ENCODE measurements around the gene SYAP1.
A peak's percentile ranks its signal among the peaks of the same experiment; 100 is the strongest.
"Not testable (repeated sequence)": the region's sequence is repeated elsewhere in the genome, so short reads cannot be mapped to it uniquely, and the experiment has no call there.

SYAP1 gene

GRCh38 chrX:16783452-16783851, 64.0 kb downstream of the SYAP1 start:
- DNase-seq = no peak

- DNase-seq = not testable (repeated sequence)
Observed at GRCh38 chrX:16784440-16784839, 65.0 kb downstream of the SYAP1 start.

GRCh38 chrX:16785247-16786138, 66.1 kb downstream of the SYAP1 start:
- DNase-seq = no peak

GRCh38 chrX:16786139-16786790, 66.9 kb downstream of the SYAP1 start, which contains the start of gene TXLNG:
Gene TXLNG (plus strand): TSS chrX:16786466. CDS start chrX:16786488, 22 bp downstream.
- peak; percentile 91 for DNase-seq

- DNase-seq = peak; percentile 7
Observed at GRCh38 chrX:16786791-16787735, 67.7 kb downstream of the SYAP1 start.

DNA sequence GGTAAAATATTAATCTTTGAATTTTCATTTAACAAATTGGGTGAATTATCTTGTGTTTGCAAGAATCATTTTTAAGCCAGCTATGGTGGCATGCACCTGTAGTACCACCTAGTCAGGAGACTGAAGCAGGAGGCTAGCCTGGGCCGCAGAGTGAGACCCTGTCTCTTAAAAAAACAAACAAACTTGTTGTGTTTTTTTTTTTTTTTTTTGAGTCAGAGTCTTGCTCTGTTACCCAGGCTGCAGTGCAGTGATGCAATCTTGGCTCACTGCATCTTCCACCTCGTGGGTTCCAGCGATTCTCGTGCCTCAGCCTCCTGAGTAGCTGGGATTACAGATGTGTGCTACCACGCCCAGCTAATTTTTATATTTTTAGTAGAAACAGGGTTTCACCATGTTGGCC, 69.1 kb downstream of the SYAP1 start:
- no peak for DNase-seq

GRCh38 chrX:16796298-16796697, 76.9 kb downstream of the SYAP1 start:
- no peak for DNase-seq

DNA sequence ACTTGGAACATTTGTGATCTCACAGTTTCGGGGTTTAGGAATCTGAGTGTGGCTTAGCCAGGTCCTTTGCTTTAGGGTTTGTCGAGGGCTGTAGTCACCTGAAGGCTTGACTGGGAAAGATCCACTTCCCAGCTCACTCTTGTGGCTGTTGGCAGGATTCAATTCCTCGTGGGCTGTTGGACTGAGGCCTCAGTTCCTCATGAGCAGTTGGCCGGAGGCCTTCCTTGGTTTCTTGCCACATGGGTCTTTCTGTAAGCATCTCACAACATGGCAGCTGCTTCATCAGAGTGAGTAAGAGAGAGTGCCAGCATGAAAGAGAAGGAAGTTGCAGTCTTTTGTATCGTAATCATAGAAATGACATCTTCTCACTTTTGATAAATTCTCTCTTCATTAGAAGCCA, 77.9 kb downstream of the SYAP1 start:
- no peak for DNase-seq

- DNase-seq = no peak
Observed at GRCh38 chrX:16797841-16798240, 78.4 kb downstream of the SYAP1 start.

DNA sequence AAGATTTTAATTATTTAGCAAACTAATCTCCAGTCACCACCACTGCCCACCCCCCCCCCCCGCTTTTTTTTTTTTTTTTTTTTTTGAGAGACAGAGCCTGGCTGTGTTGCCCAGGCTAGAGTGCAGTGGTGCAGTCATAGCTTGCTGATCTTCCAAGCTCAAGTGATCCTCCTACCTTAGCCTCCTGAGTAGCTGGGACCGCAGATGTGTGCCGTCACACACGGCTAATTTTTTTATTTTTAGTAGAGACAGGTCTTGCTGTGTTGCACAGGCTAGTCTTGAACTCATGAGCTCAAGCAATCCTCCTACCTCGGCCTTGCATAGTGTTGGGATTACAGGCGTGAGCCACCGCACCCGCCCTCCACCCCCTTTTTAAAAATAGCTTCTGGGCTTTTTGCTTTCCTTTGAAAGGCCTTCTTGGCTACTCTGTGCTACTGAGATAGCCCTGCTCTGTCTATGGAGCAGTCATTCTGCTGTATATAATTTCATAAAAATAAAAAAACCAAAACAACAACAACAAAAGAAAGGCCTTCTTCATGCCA, 85.6 kb downstream of the SYAP1 start:
- DNase-seq = no peak

GRCh38 chrX:16807548-16807947, 88.1 kb downstream of the SYAP1 start:
- DNase-seq = no peak

GRCh38 chrX:16807976-16808542, 88.6 kb downstream of the SYAP1 start:
- no peak for DNase-seq

- DNase-seq = no peak
Observed at GRCh38 chrX:16814597-16814996, 95.2 kb downstream of the SYAP1 start.
